Middle frontal gyrus (tissue), 1 donor: ENCODE measurements around the gene ITSN1.
"Not testable (repeated sequence)": the region's sequence is repeated elsewhere in the genome, so short reads cannot be mapped to it uniquely, and the experiment has no call there.

Experiments
- DNase-seq: peaks from one replicate; pipeline ENCODE4 v3.0.0-alpha.2; 2015; ENCODE audit warnings: low spot score; ENCODE audit errors: extremely low spot score

Gene ITSN1

GRCh38 chr21:33767960-33768359 is 125.7 kb downstream of the ITSN1 start:
- DNase-seq: no peak

- DNase-seq: no peak
These were observed 126.8 kb downstream of the ITSN1 start for GRCh38 chr21:33769057-33769456.

GRCh38 chr21:33770542-33770941 is 128.2 kb downstream of the ITSN1 start:
- no peak for DNase-seq

GRCh38 chr21:33771976-33772375 is 129.7 kb downstream of the ITSN1 start:
- DNase-seq: no peak

- DNase-seq: no peak
These were observed 132.2 kb downstream of the ITSN1 start for GRCh38 chr21:33774551-33774950.

- no peak for DNase-seq
These were observed 133.0 kb downstream of the ITSN1 start for GRCh38 chr21:33775100-33775828.

GRCh38 chr21:33780631-33781030 is 138.3 kb downstream of the ITSN1 start:
- no peak for DNase-seq

- no peak for DNase-seq
These were observed 138.8 kb downstream of the ITSN1 start for GRCh38 chr21:33781121-33781520.

GRCh38 chr21:33783187-33783979 is 141.1 kb downstream of the ITSN1 start:
- DNase-seq: no peak

GRCh38 chr21:33787431-33787830 is 145.1 kb downstream of the ITSN1 start:
- DNase-seq: no peak

- not testable (repeated sequence) for DNase-seq
These were observed 146.1 kb downstream of the ITSN1 start for GRCh38 chr21:33788438-33788837.

GRCh38 chr21:33789697-33790096 is 147.4 kb downstream of the ITSN1 start:
- DNase-seq: no peak

GRCh38 chr21:33791073-33791472 is 148.8 kb downstream of the ITSN1 start:
- DNase-seq: no peak

- no peak for DNase-seq
These were observed 152.3 kb downstream of the ITSN1 start for GRCh38 chr21:33794596-33794995.

- no peak for DNase-seq
These were observed 155.3 kb downstream of the ITSN1 start for GRCh38 chr21:33797565-33797964.

GRCh38 chr21:33799378-33800090 is 157.2 kb downstream of the ITSN1 start:
- no peak for DNase-seq

- DNase-seq: no peak
These were observed 158.6 kb downstream of the ITSN1 start for GRCh38 chr21:33800753-33801423.

- no peak for DNase-seq
These were observed 159.4 kb downstream of the ITSN1 start for GRCh38 chr21:33801424-33802405.

- DNase-seq: no peak
These were observed 160.2 kb downstream of the ITSN1 start for GRCh38 chr21:33802481-33802880.

GRCh38 chr21:33808715-33809367 is 166.5 kb downstream of the ITSN1 start:
- DNase-seq: no peak
